Neural cell (in vitro differentiated cells): ENCODE data around the gene ENGASE. TPM values are rescaled to one million over a fixed set of nuclear protein-coding genes. Genes with fewer than 3 reads are reported as not detected.
"Not testable (repeated sequence)": the region's sequence is repeated elsewhere in the genome, so short reads cannot be mapped to it uniquely, and the experiment has no call there.

Experiments used
- H2AFZ ChIP-seq: fragments of 200-600, 300-800 bp; sonication (generic), shearing (Covaris generic); 2 replicates; pipeline ENCODE4 v1.6.0; 2014; ENCODE audit warnings: low read depth, mild to moderate bottlenecking, antibody characterized with exemption, low read length, moderate library complexity
- H3F3A ChIP-seq: fragments of 200-600 bp; shearing (Covaris generic); 2 replicates; pipeline ENCODE4 v1.6.1; 2016; ENCODE audit warnings: mild to moderate bottlenecking, moderate library complexity, mixed read lengths, antibody characterized with exemption, low read length; ENCODE audit not compliant: insufficient read depth, poor library complexity, severe bottlenecking
- H3K27ac ChIP-seq: fragments of 200-600, 300-800 bp; sonication (generic), shearing (Covaris generic); 2 replicates; pipeline ENCODE4 v1.5.1; 2014; ENCODE audit warnings: mild to moderate bottlenecking, low read length, moderate library complexity
- H3K27me3 ChIP-seq: fragments of 300-800, 200-600 bp; sonication (generic), shearing (Covaris generic); 2 replicates; pipeline ENCODE4 v1.6.0; 2014; ENCODE audit warnings: mild to moderate bottlenecking, low read depth, low read length, moderate library complexity; ENCODE audit not compliant: insufficient read depth
- H3K36me3 ChIP-seq: fragments of 300-800, 200-600 bp; sonication (generic), shearing (Covaris generic); 2 replicates; pipeline ENCODE4 v1.5.1; 2014; ENCODE audit warnings: mild to moderate bottlenecking, antibody characterized with exemption, low read length, moderate library complexity; ENCODE audit not compliant: insufficient read depth
- H3K4me2 ChIP-seq: fragments of 300-800, 200-600 bp; sonication (generic), shearing (Covaris generic); 2 replicates; pipeline ENCODE4 v1.6.0; 2014; ENCODE audit warnings: mild to moderate bottlenecking, low read length
- H3K4me3 ChIP-seq: fragments of 300-800, 200-600 bp; sonication (generic), shearing (Covaris generic); 2 replicates; pipeline ENCODE4 v1.5.1; 2014; ENCODE audit warnings: mild to moderate bottlenecking, low read length, moderate library complexity
- H3K79me2 ChIP-seq: fragments of 200-600 bp; shearing (Covaris generic); replicated peaks from 2 replicates; pipeline ENCODE4 v1.6.0; 2014; ENCODE audit warnings: mild to moderate bottlenecking, low read length, moderate library complexity; ENCODE audit not compliant: insufficient read depth
- H3K9ac ChIP-seq: fragments of 300-800, 200-600 bp; sonication (generic), shearing (Covaris generic); 2 replicates; pipeline ENCODE4 v1.6.1; 2016; ENCODE audit warnings: mild to moderate bottlenecking, low read length, mixed read lengths
- H3K9me2 ChIP-seq: fragments of 200-600 bp; shearing (Covaris generic); 2 replicates; pipeline ENCODE4 v1.6.1; 2016; ENCODE audit warnings: mild to moderate bottlenecking, low read length, mixed read lengths; ENCODE audit not compliant: insufficient read depth
- H3K9me3 ChIP-seq: fragments of 200-600, 300-800 bp; sonication (generic), shearing (Covaris generic); 2 replicates; pipeline ENCODE4 v1.6.1; 2016; ENCODE audit warnings: mild to moderate bottlenecking, mixed run types, low read length, moderate library complexity, mixed read lengths
- H4K20me1 ChIP-seq: fragments of 200-600 bp; shearing (Covaris generic); 2 replicates; pipeline ENCODE4 v1.6.1; 2016; ENCODE audit warnings: mild to moderate bottlenecking, mixed run types; ENCODE audit not compliant: insufficient read depth
- EP300 ChIP-seq: fragments of 450-650 bp; conservative IDR thresholded peaks from 2 replicates; pipeline ENCODE4 v1.6.1; 2014; ENCODE audit warnings: antibody characterized with exemption, mild to moderate bottlenecking, moderate library complexity; ENCODE audit not compliant: poor library complexity, severe bottlenecking
- EZH2 ChIP-seq: fragments of 200-600, 300-800 bp; shearing (Covaris generic), sonication (generic); IDR thresholded peaks from 2 replicates; pipeline ENCODE4 v1.6.1; 2014; ENCODE audit warnings: antibody characterized with exemption, low read length, borderline replicate concordance, mild to moderate bottlenecking; ENCODE audit not compliant: insufficient read depth, poor library complexity, severe bottlenecking
- MXI1 ChIP-seq: fragments of 450-650 bp; conservative IDR thresholded peaks from 2 replicates; pipeline ENCODE4 v1.6.1; 2014; ENCODE audit warnings: antibody characterized with exemption, mild to moderate bottlenecking; ENCODE audit not compliant: poor library complexity, severe bottlenecking
- POLR2AphosphoS5 ChIP-seq: IDR thresholded peaks from 2 replicates; pipeline ENCODE4 v1.6.1; 2012
- RAD21 ChIP-seq: fragments of 450-650 bp; conservative IDR thresholded peaks from 2 replicates; pipeline ENCODE4 v1.6.1; 2014; ENCODE audit warnings: antibody characterized with exemption, mild to moderate bottlenecking, moderate library complexity
- REST ChIP-seq: IDR thresholded peaks from 2 replicates; pipeline ENCODE4 v1.6.1; 2012; ENCODE audit warnings: borderline replicate concordance
- SMC3 ChIP-seq: fragments of 450-650 bp; conservative IDR thresholded peaks from 2 replicates; pipeline ENCODE4 v1.6.1; 2014; ENCODE audit warnings: antibody characterized with exemption, mild to moderate bottlenecking, moderate library complexity; ENCODE audit not compliant: poor library complexity
- TAF1 ChIP-seq: IDR thresholded peaks from 2 replicates; pipeline ENCODE4 v1.6.1; 2012; ENCODE audit warnings: low read depth
- polyA plus RNA-seq: library from polyadenylated mRNA; depleted of rRNA; stranded (reverse); fragments of >200 nt; gene quantifications from 2 replicates; pipeline ENCODE4 v1.2.3, GENCODE V29; 2014
- TF ChIP-seq, protein P1 (sequence below): fragments of 450-650 bp; IDR thresholded peaks from 2 replicates; pipeline ENCODE4 v1.5.1; 2014; ENCODE audit warnings: antibody characterized with exemption, mild to moderate bottlenecking, moderate library complexity; ENCODE audit not compliant: poor library complexity, severe bottlenecking

Gene ENGASE
- polyA plus RNA-seq, 1 donor from 2014 or later: 13.0 TPM

GRCh38 chr17:79030636-79031035 lies 44.0 kb upstream of the ENGASE start:
- H3K27ac ChIP-seq, H3F3A ChIP-seq, H3K9me2 ChIP-seq, H3K4me2 ChIP-seq, H3K36me3 ChIP-seq, H3K27me3 ChIP-seq, H3K79me2 ChIP-seq, H3K9ac ChIP-seq, H3K4me3 ChIP-seq, H2AFZ ChIP-seq, H3K9me3 ChIP-seq, H4K20me1 ChIP-seq: not testable (repeated sequence)

GRCh38 chr17:79031996-79032875 lies 42.4 kb upstream of the ENGASE start:
- Histone ChIP-seq H3K9ac (no peak overlapping the region), H3K4me2 (no peak overlapping the region), H3K27ac (no peak overlapping the region), H3K27me3 (no peaks in the 10 kb centered on the region), H4K20me1 (no peaks in the 10 kb centered on the region), H2AFZ (no peak overlapping the region), H3F3A (no peaks in the 10 kb centered on the region), H3K4me3 (no peak overlapping the region), H3K36me3 (no peaks in the 10 kb centered on the region), H3K79me2 (no peaks in the 10 kb centered on the region), H3K9me3 (no peaks in the 10 kb centered on the region), H3K9me2 (no peaks in the 10 kb centered on the region)
- TF ChIP-seq RAD21 (no peak), REST (no peak), MXI1 (no peak), EZH2 (no peak), SMC3 (no peak), EP300 (no peak), TAF1 (no peak), POLR2AphosphoS5 (no peak)
- TF ChIP-seq, protein P1, sequence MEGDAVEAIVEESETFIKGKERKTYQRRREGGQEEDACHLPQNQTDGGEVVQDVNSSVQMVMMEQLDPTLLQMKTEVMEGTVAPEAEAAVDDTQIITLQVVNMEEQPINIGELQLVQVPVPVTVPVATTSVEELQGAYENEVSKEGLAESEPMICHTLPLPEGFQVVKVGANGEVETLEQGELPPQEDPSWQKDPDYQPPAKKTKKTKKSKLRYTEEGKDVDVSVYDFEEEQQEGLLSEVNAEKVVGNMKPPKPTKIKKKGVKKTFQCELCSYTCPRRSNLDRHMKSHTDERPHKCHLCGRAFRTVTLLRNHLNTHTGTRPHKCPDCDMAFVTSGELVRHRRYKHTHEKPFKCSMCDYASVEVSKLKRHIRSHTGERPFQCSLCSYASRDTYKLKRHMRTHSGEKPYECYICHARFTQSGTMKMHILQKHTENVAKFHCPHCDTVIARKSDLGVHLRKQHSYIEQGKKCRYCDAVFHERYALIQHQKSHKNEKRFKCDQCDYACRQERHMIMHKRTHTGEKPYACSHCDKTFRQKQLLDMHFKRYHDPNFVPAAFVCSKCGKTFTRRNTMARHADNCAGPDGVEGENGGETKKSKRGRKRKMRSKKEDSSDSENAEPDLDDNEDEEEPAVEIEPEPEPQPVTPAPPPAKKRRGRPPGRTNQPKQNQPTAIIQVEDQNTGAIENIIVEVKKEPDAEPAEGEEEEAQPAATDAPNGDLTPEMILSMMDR: no peak
